ENCODE measurements around the gene SRPK3.
"Not testable (repeated sequence)": the region's sequence is repeated elsewhere in the genome, so short reads cannot be mapped to it uniquely, and the experiment has no call there.

The SRPK3 gene

DNA sequence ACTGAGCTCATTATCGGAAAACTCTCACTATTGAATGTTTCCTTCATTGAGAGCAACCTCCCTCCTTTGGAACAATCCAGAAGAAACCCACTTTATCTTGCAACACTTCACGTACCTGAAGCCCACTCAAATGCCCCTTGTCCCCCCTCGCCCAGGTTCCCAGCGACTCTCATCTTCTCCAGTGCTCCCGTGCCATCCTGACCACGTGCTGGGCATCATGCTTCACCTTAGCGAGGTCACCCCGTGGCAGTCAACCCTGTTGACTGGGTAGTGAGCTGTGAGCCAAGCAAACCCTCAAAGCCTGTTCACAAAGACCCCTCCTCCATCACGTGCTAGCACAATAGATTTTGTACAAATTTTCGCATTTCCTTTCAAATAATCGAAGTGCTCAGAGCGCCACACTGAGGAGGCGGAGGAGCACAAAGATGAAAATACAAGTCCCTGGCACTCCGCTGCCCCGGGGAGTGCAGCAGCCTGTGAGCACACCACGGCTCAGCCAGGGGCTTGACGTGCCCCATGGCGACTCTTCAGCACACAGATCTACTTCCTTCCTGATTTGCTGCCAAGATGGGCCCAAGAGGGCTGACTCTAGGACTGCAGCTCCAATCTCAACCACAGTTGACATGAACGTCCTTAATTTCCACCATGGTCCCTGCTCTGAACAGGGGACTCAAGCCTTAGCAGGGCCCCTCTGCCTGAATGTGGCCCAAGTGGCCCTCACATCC, 33.9 kb downstream of the SRPK3 start:
- FAIRE-seq: no peak

DNA sequence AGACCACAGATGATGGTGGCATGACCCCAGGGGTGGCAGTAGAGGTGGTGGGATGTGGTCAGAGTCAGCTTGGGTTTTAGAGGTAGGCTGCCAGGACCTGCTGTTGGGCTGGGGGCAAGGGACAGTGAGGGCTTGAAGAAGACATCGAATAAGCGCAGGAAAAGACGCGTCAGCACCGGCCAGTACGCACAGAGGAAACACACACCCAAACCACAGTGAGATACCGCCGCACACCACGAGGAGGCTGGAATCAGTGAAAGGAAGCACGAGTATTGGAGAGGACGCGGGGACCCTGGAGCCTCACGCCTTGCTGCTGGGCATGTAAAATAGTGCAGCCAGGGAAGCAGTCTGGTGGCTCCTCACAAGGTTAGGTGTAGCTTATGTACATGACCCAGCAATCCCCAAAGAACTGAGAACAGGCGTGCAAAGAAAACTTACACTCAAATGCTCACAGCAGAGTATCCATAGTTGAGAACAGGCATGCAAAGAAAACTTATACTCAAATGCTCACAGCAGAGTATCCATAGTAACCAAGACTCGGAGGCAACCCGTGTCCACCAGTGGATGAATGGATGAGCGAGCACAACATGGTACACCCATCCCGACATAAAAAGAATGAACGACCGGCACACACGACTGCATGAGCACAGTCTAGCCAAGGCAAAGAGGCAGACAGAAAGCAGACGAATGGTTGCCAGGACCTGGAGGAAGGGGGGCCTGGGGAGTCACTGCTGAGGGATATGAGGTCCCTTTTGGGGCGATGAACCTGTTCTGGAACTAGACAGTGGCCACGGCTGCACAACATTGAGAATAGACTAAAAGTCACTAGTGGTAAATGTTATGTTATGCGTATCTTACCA, 36.2 kb downstream of the SRPK3 start:
- FAIRE-seq: no peak

- FAIRE-seq: not testable (repeated sequence)
These were observed 37.2 kb downstream of the SRPK3 start for GRCh38 chrX:153818064-153818463.

- no peak for FAIRE-seq
These were observed 37.9 kb downstream of the SRPK3 start for GRCh38 chrX:153818571-153819383.

DNA sequence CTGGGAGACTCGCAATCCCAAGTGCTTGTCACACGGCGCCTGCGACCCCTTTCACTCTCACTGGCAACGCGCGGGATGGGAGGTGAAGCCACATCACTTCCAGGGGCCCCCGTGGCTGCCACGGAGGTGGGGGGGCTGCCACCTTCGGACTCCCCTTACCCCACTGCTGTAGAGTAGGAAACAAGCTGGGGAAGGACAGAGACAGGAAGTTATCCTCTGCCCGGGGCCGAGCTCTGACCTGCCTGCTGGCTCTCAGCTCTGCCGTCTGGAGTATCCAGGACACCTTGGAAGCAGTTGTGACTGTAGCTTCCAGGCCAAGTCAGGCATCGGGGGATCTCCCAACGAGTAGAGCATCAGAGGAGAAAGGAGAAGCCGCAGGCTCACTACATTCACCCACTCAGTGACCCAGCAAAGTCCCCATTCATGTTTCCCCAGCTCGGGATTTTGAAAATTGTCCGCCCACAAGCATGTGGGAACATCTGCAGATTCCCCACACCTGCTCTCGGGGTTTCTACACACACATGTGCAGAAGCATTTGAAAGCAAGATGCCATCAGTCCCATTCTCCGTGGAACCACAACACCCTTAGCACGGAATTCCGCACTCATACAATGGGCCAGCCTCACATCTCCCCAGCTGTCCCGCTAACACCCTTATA, 38.7 kb downstream of the SRPK3 start:
- FAIRE-seq: no peak

- FAIRE-seq: no peak
These were observed 39.8 kb downstream of the SRPK3 start for GRCh38 chrX:153820601-153821000.

- no peak for FAIRE-seq
These were observed 40.2 kb downstream of the SRPK3 start for GRCh38 chrX:153821066-153821465.

DNA sequence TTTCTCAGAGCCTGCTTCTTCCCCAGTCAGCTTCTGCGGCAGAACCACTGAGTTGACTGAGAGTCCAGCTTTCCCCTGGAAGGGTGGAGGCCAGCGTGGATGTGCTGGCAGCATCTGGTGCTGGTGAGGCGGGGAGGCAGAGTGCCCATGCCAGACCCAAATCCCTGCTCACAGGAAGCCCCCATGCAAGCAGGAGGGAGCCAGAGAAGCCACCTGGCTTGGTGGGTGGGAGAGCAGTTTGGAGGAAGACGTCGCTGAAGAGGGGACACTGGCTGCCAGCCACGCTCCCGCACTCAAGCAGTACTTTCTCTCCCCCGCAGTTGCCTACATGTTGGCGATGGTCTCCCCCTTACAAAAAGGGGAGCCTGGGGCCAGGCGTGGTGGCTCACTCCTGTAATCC, 43.5 kb downstream of the SRPK3 start:
- no peak for FAIRE-seq

GRCh38 chrX:153825042-153825441, 44.2 kb downstream of the SRPK3 start:
- FAIRE-seq: no peak

DNA sequence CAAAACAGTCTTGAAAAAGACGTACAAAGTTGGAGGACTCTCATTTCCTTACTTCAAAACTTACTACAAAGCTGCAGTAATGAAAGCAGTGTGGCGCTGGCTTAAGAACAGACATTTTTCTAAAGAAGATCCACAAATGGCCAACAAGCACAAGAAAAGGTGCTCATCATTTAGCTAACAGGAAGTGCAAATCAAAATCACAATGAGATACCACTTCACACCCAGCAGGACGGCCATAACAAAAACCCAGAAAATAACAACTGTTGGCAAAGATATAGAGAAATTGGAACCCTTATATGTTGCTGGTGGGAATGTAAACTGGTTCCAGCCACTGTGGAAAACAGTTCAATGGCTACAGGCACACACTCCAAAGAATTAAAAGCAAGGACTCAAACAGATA, 46.2 kb downstream of the SRPK3 start:
- FAIRE-seq: no peak

- no peak for FAIRE-seq
These were observed 47.1 kb downstream of the SRPK3 start for GRCh38 chrX:153827903-153828302.

DNA sequence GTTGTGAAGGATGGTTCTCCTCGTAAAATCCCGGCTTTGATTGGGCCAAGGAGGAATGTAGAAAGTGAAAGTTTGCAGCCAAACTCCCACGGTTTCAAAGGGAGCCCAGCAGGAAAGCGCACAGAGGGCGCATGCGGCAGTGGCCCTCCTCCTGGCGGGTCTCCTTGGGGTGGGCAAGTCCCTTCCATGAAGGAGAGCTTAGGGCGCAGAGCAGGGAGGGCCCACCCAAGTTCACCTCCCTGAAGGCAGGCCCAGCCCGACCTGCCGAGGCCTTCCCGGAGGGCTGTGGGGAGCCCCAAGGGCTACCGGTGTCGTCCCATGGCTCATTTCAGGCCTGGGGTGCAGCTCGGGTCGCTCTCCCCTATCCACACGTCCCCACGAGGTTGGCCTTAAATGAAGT, 47.5 kb downstream of the SRPK3 start:
- no peak for FAIRE-seq

DNA sequence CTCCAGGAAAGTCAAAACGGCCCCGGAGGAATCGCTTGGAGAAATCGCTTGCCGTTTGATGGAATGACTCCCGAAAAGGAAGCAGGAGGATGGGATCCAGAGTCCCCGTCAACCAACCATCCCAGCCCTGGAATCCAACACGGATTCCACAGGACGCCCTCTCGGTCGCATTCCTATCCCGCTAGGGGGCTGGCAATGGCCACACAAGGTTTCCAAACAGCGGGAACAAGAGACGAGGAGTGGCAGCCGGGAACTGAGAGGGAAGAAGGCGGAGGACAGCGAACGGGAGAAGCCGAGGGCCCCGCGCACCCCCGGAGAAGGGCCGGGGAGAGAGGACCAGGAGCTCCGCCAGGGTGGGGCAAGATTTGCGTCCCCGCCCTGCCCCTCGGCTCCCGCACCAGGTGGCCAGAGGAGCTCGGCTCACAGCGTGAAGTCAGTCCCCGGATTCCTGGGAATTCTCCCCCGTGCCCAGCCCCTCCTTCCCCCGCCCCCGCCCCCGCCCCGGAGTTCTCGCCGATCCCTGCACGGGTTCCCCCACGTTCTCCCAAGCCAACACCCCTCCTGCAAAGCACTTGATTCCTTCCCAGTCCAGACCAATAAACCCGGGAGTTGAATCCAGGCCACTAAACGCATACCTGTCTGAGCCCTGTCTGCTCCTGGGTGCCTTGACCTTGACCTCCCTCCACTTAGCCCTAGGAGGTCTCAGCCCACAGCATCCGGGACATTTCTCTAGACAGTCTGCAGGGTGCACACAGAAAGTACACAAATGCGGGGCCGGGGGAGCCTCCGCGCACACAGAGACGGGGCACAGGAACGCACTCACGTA, 48.1 kb downstream of the SRPK3 start:
- no peak for FAIRE-seq

- FAIRE-seq: no peak
These were observed 48.6 kb downstream of the SRPK3 start for GRCh38 chrX:153829549-153829798.

GRCh38 chrX:153829799-153830639, 49.2 kb downstream of the SRPK3 start, which contains the start of gene PDZD4:
TSS of gene PDZD4 (minus strand) at chrX:153830544. CDS start at chrX:153830298, 246 bp downstream.
- no peak for FAIRE-seq

- no peak for FAIRE-seq
These were observed 50.0 kb downstream of the SRPK3 start for GRCh38 chrX:153830640-153831428.

DNA sequence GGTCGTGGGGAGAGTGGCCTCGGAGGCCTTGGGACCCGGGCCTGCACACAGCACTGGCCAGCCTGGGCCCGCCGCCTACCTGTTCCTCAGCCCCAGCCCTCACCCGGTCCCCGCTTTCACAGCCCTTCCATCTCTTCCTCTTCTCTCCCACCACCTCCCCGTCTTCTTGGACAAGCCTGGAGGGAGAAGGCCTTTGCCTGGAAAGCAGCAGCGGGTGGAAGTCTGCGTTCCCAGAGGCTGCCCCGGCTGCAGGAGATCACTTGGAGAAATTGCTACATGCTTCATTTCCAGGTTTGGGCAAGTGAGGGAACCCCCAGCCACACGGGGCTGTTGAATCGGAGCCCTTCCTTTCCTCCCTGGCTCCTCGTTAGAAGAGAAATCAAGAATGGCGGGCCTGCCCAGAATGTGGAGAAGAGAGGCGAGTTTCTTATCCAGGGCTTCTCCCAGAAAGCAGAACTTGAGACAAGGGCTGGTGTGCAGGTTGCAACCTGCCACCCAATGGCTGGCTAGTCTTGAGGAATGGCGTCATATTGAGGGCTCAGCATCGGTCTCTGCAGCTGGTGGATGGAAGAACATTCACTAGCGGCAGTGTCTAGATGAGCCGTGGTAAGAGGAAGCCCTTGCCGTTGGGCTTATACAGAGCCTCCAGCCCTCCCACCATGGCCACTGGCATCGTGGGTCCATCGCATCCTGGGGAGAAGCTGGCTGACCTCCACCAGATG, 50.7 kb downstream of the SRPK3 start:
- FAIRE-seq: no peak

DNA sequence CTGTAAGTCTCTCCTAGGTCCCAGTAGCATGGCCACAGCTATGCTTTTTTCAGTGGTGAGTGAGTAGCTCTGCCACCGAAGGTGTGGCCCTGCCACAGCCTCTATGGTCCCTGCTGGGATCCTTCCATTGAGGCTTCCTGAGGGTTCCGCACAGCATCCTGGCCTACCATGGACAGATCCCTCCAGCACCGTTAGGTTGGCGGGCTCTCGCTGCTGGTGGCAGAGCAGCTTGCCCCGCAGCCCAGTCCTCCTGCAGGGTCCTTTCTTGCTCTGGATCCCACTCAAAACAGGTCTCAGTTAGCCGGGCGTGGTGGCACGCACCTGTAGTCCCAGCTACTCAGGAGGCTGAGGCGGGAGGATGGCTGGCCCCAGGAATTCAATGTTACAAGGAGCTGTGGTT, 51.9 kb downstream of the SRPK3 start:
- FAIRE-seq: no peak

All from A204.1 (cell line).